Measurements from ENCODE around the gene DENND1A.

DENND1A gene

DNA sequence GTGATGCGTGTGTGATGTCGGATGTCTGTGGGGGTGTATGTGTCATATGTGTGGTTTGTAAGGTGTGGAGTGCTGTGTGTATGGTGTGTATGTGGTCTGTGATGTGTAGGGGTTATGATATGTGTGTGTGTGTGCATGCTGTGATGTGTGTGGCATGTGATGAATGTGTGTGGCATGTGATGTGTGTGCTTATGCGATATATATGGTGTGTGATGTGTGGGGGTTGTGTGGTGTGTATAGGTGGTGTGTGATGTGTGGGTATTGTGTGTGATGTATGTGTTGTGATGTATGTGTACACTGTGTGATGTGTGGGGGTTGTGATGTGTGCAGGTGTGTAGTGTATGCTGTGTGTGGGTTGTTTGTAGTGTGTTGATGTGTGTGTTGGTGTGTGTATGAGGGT lies 583.1 kb downstream of the DENND1A start:
- no peak overlapping the region for H3K4me3 ChIP-seq (ENCODE audit: low read depth, low read length)
- no peak for DNase-seq (ENCODE audit: low read depth)
- TF ChIP-seq, protein P1, sequence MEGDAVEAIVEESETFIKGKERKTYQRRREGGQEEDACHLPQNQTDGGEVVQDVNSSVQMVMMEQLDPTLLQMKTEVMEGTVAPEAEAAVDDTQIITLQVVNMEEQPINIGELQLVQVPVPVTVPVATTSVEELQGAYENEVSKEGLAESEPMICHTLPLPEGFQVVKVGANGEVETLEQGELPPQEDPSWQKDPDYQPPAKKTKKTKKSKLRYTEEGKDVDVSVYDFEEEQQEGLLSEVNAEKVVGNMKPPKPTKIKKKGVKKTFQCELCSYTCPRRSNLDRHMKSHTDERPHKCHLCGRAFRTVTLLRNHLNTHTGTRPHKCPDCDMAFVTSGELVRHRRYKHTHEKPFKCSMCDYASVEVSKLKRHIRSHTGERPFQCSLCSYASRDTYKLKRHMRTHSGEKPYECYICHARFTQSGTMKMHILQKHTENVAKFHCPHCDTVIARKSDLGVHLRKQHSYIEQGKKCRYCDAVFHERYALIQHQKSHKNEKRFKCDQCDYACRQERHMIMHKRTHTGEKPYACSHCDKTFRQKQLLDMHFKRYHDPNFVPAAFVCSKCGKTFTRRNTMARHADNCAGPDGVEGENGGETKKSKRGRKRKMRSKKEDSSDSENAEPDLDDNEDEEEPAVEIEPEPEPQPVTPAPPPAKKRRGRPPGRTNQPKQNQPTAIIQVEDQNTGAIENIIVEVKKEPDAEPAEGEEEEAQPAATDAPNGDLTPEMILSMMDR (IDR thresholded peaks at IDR 0.05; ENCODE audit: control insufficient read depth, extremely low read depth, insufficient read depth): no peak

DNA sequence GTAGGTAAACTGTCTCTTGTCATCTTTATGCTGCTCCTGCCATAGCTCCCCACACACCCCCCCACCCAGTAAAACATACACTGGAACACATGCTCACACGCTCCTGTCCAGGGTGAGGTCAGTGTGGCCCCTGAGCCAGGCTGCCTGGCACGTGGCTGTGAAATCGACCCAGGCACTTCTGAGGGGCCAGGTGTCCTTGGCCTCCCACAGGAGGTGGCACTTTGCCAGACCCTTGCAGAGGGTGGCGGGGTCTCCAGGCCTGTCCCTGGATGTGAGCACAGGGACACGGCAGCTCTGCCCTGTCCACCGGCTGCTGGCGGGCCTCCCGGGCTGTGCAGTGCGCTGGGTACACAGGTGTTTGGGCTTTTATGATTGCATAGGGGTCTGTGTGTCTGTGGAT lies 583.9 kb downstream of the DENND1A start:
- no peak for DNase-seq (ENCODE audit: low read depth)
- TF ChIP-seq, protein P1 (IDR thresholded peaks at IDR 0.05; ENCODE audit: control insufficient read depth, extremely low read depth, insufficient read depth): no peak

GRCh38 chr9:123345567-123345955 lies 584.4 kb downstream of the DENND1A start:
- no peak for DNase-seq (ENCODE audit: low read depth)
- TF ChIP-seq, protein P1 (IDR thresholded peaks at IDR 0.05; ENCODE audit: control insufficient read depth, extremely low read depth, insufficient read depth): no peak
- no peak overlapping the region for H3K4me3 ChIP-seq (ENCODE audit: low read depth, low read length)

More for the DNA sequence above, 583.9 kb downstream of the DENND1A start:
- H3K4me3 ChIP-seq (ENCODE audit: low read depth, low read length): no peak overlapping the region

GRCh38 chr9:123344192-123344949 lies 585.6 kb downstream of the DENND1A start:
- DNase-seq (ENCODE audit: low read depth): no peak
- TF ChIP-seq, protein P1 (IDR thresholded peaks at IDR 0.05; ENCODE audit: control insufficient read depth, extremely low read depth, insufficient read depth): no peak
- no peak overlapping the region for H3K4me3 ChIP-seq (ENCODE audit: low read depth, low read length)

DNA sequence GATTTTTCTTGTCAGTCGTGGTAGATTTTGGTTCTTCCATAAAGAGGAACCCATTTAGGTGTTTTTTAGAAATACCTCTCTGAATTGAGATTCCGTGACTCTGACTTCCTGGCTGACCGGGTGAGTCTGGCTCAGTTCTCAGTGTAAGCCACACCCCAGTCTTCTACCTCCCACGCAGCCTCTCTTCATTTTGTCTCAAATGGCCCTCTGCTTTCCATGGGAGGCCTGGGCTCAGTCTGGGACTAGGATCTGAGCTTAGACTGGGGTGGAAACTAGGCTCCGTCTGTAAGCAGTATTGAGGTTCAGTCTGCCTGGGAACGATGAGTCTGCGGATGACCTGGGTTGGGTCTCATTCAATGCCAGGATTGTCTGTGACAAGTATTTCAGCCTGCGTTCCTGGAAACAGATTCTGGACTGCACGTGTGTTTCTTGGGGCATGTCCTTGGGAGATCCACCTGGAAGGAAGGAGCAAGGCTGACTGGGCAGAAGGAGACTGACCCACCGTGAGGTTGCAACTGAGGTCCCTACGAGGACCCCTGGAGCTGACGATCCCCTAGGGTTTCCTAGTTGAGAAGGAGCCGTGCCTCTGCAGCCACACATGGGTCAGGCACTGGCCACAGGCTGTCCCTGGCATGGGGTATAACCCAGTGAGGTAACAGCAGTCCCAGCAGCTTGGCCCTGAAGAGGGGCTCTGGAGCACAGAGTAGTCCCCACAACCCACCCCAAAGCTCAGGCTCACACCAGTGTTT lies 586.3 kb downstream of the DENND1A start:
- TF ChIP-seq, protein P1 (IDR thresholded peaks at IDR 0.05; ENCODE audit: control insufficient read depth, extremely low read depth, insufficient read depth): no peak
- no peak overlapping the region for H3K4me3 ChIP-seq (ENCODE audit: low read depth, low read length)
- no peak for DNase-seq (ENCODE audit: low read depth)

- H3K4me3 ChIP-seq (ENCODE audit: low read depth, low read length): no peak overlapping the region
- TF ChIP-seq, protein P1 (IDR thresholded peaks at IDR 0.05; ENCODE audit: control insufficient read depth, extremely low read depth, insufficient read depth): no peak
- no peak for DNase-seq (ENCODE audit: low read depth)
Measured at GRCh38 chr9:123342247-123342646, 587.7 kb downstream of the DENND1A start.

Measured in LNCaP clone FGC (cell line).